Middle frontal gyrus (tissue), 1 donor: ENCODE data around the gene KCNN1.
A peak's percentile ranks its signal among the peaks of the same experiment; 100 is the strongest.
"Not testable (repeated sequence)": the region's sequence is repeated elsewhere in the genome, so short reads cannot be mapped to it uniquely, and the experiment has no call there.

ENCODE experiments used
- DNase-seq: peaks from one replicate; pipeline ENCODE4 v3.0.0-alpha.2; 2015; ENCODE audit warnings: low spot score; ENCODE audit errors: extremely low spot score

KCNN1 gene

GRCh38 chr19:18027151-18027550 is 60.2 kb downstream of the KCNN1 start:
- no peak for DNase-seq

- DNase-seq: no peak
Measured at GRCh38 chr19:18029617-18030338, 62.9 kb downstream of the KCNN1 start.

- not testable (repeated sequence) for DNase-seq
Measured at GRCh38 chr19:18031401-18031800, 64.5 kb downstream of the KCNN1 start.

GRCh38 chr19:18032102-18032501 is 65.2 kb downstream of the KCNN1 start:
- DNase-seq: not testable (repeated sequence)

GRCh38 chr19:18041054-18041453 is 74.1 kb downstream of the KCNN1 start:
- DNase-seq: no peak

- no peak for DNase-seq
Measured at GRCh38 chr19:18043676-18044075, 76.8 kb downstream of the KCNN1 start.

GRCh38 chr19:18044825-18045304 is 78.0 kb downstream of the KCNN1 start:
- DNase-seq: peak; percentile 35

- DNase-seq: no peak
Measured at GRCh38 chr19:18045307-18046050, 78.6 kb downstream of the KCNN1 start.

GRCh38 chr19:18046059-18046718 is 79.3 kb downstream of the KCNN1 start:
- DNase-seq: no peak

- DNase-seq: no peak
Measured at GRCh38 chr19:18049385-18049784, 82.5 kb downstream of the KCNN1 start.
